Measurements from ENCODE around the gene B3GALT4. TPM values are rescaled to one million over a fixed set of nuclear protein-coding genes. Genes with fewer than 3 reads are reported as not detected.

B3GALT4 gene
- total RNA-seq, 1 experiment from 2014 or later = 18.2 TPM

- intact Hi-C loops (cut with micrococcal nuclease; ENCODE audit: unreplicated experiment) = no loop called here
- H3K4me3 Mint-ChIP-seq (ENCODE audit: low read depth, unreplicated experiment) = peak within 1 kb of the TSS; percentile 98
- TSS peak; percentile 44 for BruUV-seq (replicated peaks)
- no peak for TF ChIP-seq CTCF (IDR thresholded peaks at IDR 0.05; ENCODE audit: unreplicated experiment)
- peak; percentile 80 for DNase-seq
- CTCF ChIA-PET = interaction anchor here (1.1 to 2.2 kb wide), 2 partner anchors 15 to 32 kb away, joined by 5 to 12 read pairs; partner anchors contain the start of gene RGL2
- peaks cover 100% of the 10 kb centered on the region for H3K36me3 Mint-ChIP-seq (ENCODE audit: insufficient read depth, unreplicated experiment)
- H3K4me1 Mint-ChIP-seq (ENCODE audit: low read depth, unreplicated experiment) = peaks cover 45% of the 10 kb centered on the region
- no peaks in the 10 kb centered on the region for H3K9me3 Mint-ChIP-seq (ENCODE audit: low read depth, unreplicated experiment)
- H3K27ac Mint-ChIP-seq (ENCODE audit: unreplicated experiment) = peak within 1 kb of the TSS; percentile 97
- H3K27me3 Mint-ChIP-seq (ENCODE audit: unreplicated experiment) = no peaks in the 10 kb centered on the region
These were observed 37.0 kb downstream of the B3GALT4 start, which contains the start of gene TAPBP for GRCh38 chr6:33313709-33314514. Gene TAPBP (minus strand): TSS chr6:33314078. CDS start chr6:33314041, 37 bp downstream.

- Mint-ChIP-seq H3K9me3 (ENCODE audit: low read depth, unreplicated experiment) (no peaks in the 10 kb centered on the region), H3K36me3 (ENCODE audit: insufficient read depth, unreplicated experiment) (peaks cover 100% of the 10 kb centered on the region), H3K27ac (ENCODE audit: unreplicated experiment) (peak overlapping the region; percentile 97), H3K4me1 (ENCODE audit: low read depth, unreplicated experiment) (peaks cover 51% of the 10 kb centered on the region), H3K27me3 (ENCODE audit: unreplicated experiment) (no peaks in the 10 kb centered on the region), H3K4me3 (ENCODE audit: low read depth, unreplicated experiment) (peak overlapping the region; percentile 98)
- peak; percentile 67 for DNase-seq
- TF ChIP-seq CTCF (IDR thresholded peaks at IDR 0.05; ENCODE audit: unreplicated experiment) = no peak
- CTCF ChIA-PET = no interaction called here
- no TSS peak for BruUV-seq (replicated peaks)
- intact Hi-C loops (cut with micrococcal nuclease; ENCODE audit: unreplicated experiment) = no loop called here
These were observed 37.6 kb downstream of the B3GALT4 start for GRCh38 chr6:33314515-33314942.

- peak overlapping the region; percentile 98 for H3K4me3 Mint-ChIP-seq (ENCODE audit: low read depth, unreplicated experiment)
- H3K9me3 Mint-ChIP-seq (ENCODE audit: low read depth, unreplicated experiment) = no peaks in the 10 kb centered on the region
- peak overlapping the region; percentile 97 for H3K27ac Mint-ChIP-seq (ENCODE audit: unreplicated experiment)
- CTCF ChIA-PET = interaction anchor here (0.6 kb wide), 1 partner anchor 96 kb away, joined by 5 read pairs; the partner anchor contains the start of gene PHF1
- no TSS peak for BruUV-seq (replicated peaks)
- DNase-seq = peak; percentile 81
- peaks cover 57% of the 10 kb centered on the region for H3K4me1 Mint-ChIP-seq (ENCODE audit: low read depth, unreplicated experiment)
- H3K36me3 Mint-ChIP-seq (ENCODE audit: insufficient read depth, unreplicated experiment) = peaks cover 98% of the 10 kb centered on the region
- H3K27me3 Mint-ChIP-seq (ENCODE audit: unreplicated experiment) = no peaks in the 10 kb centered on the region
- no peak for TF ChIP-seq CTCF (IDR thresholded peaks at IDR 0.05; ENCODE audit: unreplicated experiment)
- intact Hi-C loops (cut with micrococcal nuclease; ENCODE audit: unreplicated experiment) = loop anchor here (5.0 kb wide), 1 partner anchor 77 kb away; the partner anchor contains the start of gene KIFC1
These were observed 38.2 kb downstream of the B3GALT4 start for GRCh38 chr6:33314943-33315792.

- Mint-ChIP-seq H3K27ac (ENCODE audit: unreplicated experiment) (peak overlapping the region; percentile 97), H3K27me3 (ENCODE audit: unreplicated experiment) (no peaks in the 10 kb centered on the region), H3K4me3 (ENCODE audit: low read depth, unreplicated experiment) (peak overlapping the region; percentile 98), H3K9me3 (ENCODE audit: low read depth, unreplicated experiment) (no peaks in the 10 kb centered on the region), H3K36me3 (ENCODE audit: insufficient read depth, unreplicated experiment) (peaks cover 98% of the 10 kb centered on the region), H3K4me1 (ENCODE audit: low read depth, unreplicated experiment) (peaks cover 65% of the 10 kb centered on the region)
- intact Hi-C loops (cut with micrococcal nuclease; ENCODE audit: unreplicated experiment) = loop anchor here (5.0 kb wide), 1 partner anchor 76 kb away; the partner anchor contains the start of gene KIFC1
- DNase-seq = no peak
- no TSS peak for BruUV-seq (replicated peaks)
- TF ChIP-seq CTCF (IDR thresholded peaks at IDR 0.05; ENCODE audit: unreplicated experiment) = no peak
- CTCF ChIA-PET = no interaction called here
These were observed 39.1 kb downstream of the B3GALT4 start for GRCh38 chr6:33315793-33316602.

Measured in Calu3 (cell line).